Esophagus muscularis mucosa (tissue), 4 donors: Measurements from ENCODE around the gene CKS1B. TPM values are rescaled to one million over a fixed set of nuclear protein-coding genes. Genes with fewer than 3 reads are reported as not detected.

Source experiments
- DNase-seq: peaks from one replicate; pipeline ENCODE4 v3.0.0-alpha.2; 2017; ENCODE audit errors: extremely low spot score
- H3K27ac ChIP-seq, 4 donors: fragments of 200-600 bp; sonication (generic); replicated peaks in 1 of 4; 1 replicate in 3 of 4; 2 replicates in 1 of 4; pipeline ENCODE4 v1.5.1; 2016 to 2019; ENCODE audit warnings: mild to moderate bottlenecking in 1 of 4
- H3K27me3 ChIP-seq, 4 donors: fragments of 200-600 bp; sonication (generic); one replicate each; pipeline versions ENCODE4 v1.5.1 to v1.6.0; 2016 to 2019
- H3K36me3 ChIP-seq, 4 donors: fragments of 200-600 bp; sonication (generic); one replicate each; pipeline ENCODE4 v1.5.1; 2016 to 2019
- H3K4me1 ChIP-seq, 4 donors: fragments of 200-600 bp; sonication (generic); one replicate each; pipeline ENCODE4 v1.5.1; 2016 to 2019
- H3K4me3 ChIP-seq, 4 donors: fragments of 200-600 bp; sonication (generic); 1 replicate in 2 of 4; 2 replicates in 2 of 4; pipeline ENCODE4 v1.5.1; 2016 to 2019; ENCODE audit warnings: mild to moderate bottlenecking in 4 of 4, moderate library complexity in 1 of 4
- H3K9me3 ChIP-seq, 4 donors: fragments of 200-600 bp; sonication (generic); 1 replicate in 3 of 4; 2 replicates in 1 of 4; pipeline ENCODE4 v1.5.1; 2016 to 2019
- EP300 ChIP-seq: sonication (generic); formaldehyde crosslinking; IDR thresholded peaks from one replicate; pipeline ENCODE4 v1.6.1; 2017; ENCODE audit warnings: antibody characterized with exemption
- POLR2A ChIP-seq: fragments of 450-650 bp; IDR thresholded peaks from one replicate; pipeline ENCODE4 v1.6.1; 2017; ENCODE audit warnings: antibody characterized with exemption, moderate library complexity, mild to moderate bottlenecking, low read depth
- POLR2AphosphoS5 ChIP-seq, 2 donors: sonication (generic); formaldehyde crosslinking; IDR thresholded peaks; one replicate each; pipeline ENCODE4 v1.6.1; 2017; ENCODE audit warnings: antibody characterized with exemption in 2 of 2
- WGBS: methylation state at CpG from one replicate; pipeline ENCODE4 v1.1.5; 2018; 5-methylcytosine and 5-hydroxymethylcytosine counted together
- intact Hi-C: fragments of 100-400 bp; cut with DNase I; formaldehyde crosslinking; loops from one replicate; pipeline ENCODE4 v1.15.1; 2023
- total RNA-seq, 4 donors: library from RNA; depleted of rRNA; stranded (reverse); fragments of >200 nt; gene quantifications; one replicate each; pipeline versions ENCODE4 v1.1.0 to v1.2.1, GENCODE V29; 2016
- TF ChIP-seq, protein P1 (sequence below), 3 experiments: fragments of 200-600 bp in 2 of 3; fragments of 450-650 bp in 1 of 3; sonication (generic) in 2 of 3; IDR thresholded peaks; one replicate each; pipeline ENCODE4 v1.5.1; 2017 to 2019; ENCODE audit warnings: antibody characterized with exemption in 3 of 3, mild to moderate bottlenecking in 2 of 3, moderate library complexity in 1 of 3

CKS1B gene
- total RNA-seq, 4 donors from 2014 or later: 11.6 to 21.5 (median 18.8) TPM

GRCh38 chr1:155008015-155008941, 33.8 kb downstream of the CKS1B start:
- H3K27ac ChIP-seq: peak overlapping the region; percentile 68 to 99 (median 86)
- whole genome bisulfite sequencing: 73% methylated on average over 13 of the region's 16 CpGs
- intact Hi-C loops: no loop called here

DNA sequence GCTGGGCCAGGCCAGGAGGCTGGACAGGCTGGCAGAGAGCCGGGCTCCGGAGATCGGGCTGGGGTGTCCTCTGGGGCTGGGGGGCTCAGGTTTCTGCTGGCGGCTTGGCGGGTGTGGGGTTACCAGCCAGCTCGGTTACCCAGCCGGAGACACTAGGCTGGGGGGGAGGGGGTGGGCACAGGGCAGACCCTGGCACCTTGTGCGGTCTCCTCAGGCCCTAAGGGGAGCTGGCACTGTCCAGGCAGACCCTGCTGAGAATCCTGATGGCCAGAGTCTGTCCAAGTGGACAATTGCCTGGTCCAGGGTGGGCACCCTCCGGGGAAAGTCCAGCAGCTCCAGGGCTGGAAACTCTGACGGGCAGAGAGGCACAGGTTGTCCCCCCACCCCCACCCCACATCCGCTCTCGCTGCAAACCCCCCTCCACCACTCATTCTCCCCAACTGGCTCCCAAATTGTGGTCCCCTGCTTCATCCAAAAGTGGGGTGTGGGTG, 34.8 kb downstream of the CKS1B start:
- H3K27me3 ChIP-seq: no peaks in the 10 kb centered on the region
- H3K27ac ChIP-seq: peak overlapping the region; percentile 68 to 99 (median 86)
- 88% methylated on average over 6 of the region's 12 CpGs for WGBS
- H3K4me3 ChIP-seq: peak overlapping the region; percentile 18 to 32 (median 26)
- intact Hi-C loops: no loop called here
- peaks cover 0 to 18% (median 11%) of the 10 kb centered on the region in 4 donors for H3K36me3 ChIP-seq
- peaks cover 72 to 100% (median 90%) of the 10 kb centered on the region in 4 donors for H3K4me1 ChIP-seq
- DNase-seq: no peak
- H3K9me3 ChIP-seq: no peaks in the 10 kb centered on the region
- TF ChIP-seq, protein P1, sequence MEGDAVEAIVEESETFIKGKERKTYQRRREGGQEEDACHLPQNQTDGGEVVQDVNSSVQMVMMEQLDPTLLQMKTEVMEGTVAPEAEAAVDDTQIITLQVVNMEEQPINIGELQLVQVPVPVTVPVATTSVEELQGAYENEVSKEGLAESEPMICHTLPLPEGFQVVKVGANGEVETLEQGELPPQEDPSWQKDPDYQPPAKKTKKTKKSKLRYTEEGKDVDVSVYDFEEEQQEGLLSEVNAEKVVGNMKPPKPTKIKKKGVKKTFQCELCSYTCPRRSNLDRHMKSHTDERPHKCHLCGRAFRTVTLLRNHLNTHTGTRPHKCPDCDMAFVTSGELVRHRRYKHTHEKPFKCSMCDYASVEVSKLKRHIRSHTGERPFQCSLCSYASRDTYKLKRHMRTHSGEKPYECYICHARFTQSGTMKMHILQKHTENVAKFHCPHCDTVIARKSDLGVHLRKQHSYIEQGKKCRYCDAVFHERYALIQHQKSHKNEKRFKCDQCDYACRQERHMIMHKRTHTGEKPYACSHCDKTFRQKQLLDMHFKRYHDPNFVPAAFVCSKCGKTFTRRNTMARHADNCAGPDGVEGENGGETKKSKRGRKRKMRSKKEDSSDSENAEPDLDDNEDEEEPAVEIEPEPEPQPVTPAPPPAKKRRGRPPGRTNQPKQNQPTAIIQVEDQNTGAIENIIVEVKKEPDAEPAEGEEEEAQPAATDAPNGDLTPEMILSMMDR (IDR thresholded peaks at IDR 0.05): no peak
- TF ChIP-seq EP300 (no peak), POLR2A (no peak), POLR2AphosphoS5 (IDR thresholded peaks at IDR 0.05) (no peak)

More at GRCh38 chr1:155008015-155008941, 33.8 kb downstream of the CKS1B start:
- Histone ChIP-seq H3K4me3 (peak overlapping the region; percentile 18 to 32 (median 26)), H3K27me3 (no peaks in the 10 kb centered on the region), H3K4me1 (peaks cover 68 to 98% (median 89%) of the 10 kb centered on the region in 4 donors), H3K36me3 (peaks cover 0 to 14% (median 5%) of the 10 kb centered on the region in 4 donors), H3K9me3 (no peaks in the 10 kb centered on the region)
- TF ChIP-seq POLR2AphosphoS5 (IDR thresholded peaks at IDR 0.05) (no peak), EP300 (no peak), POLR2A (no peak)
- TF ChIP-seq, protein P1 (IDR thresholded peaks at IDR 0.05): no peak
- no peak for DNase-seq

DNA sequence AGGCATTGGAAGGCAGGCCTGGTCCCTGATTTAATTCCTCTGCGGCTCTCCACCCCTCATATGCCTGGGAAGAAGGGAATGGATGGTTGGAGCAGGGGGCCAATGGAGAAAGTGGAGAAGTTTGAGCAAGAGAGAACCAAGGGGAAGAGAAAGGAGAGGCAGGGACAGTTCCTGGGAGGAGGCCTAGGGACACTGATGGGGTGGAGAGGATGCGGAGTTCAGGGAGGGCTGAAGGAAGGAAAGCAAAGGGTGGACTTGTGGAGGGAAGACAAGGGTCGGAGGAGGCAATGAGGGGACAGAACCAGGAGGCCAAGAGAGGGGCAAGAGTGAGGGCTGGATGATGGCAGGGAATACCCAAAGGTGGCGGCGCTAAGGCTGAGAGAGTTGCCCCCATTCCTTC, 35.3 kb downstream of the CKS1B start:
- TF ChIP-seq, protein P1 (IDR thresholded peaks at IDR 0.05): no peak
- TF ChIP-seq POLR2A (no peak), EP300 (no peak), POLR2AphosphoS5 (IDR thresholded peaks at IDR 0.05) (no peak)
- Histone ChIP-seq H3K27me3 (no peaks in the 10 kb centered on the region), H3K27ac (peak overlapping the region in 3 of 4 donors; percentile 65 to 74 (median 68)), H3K36me3 (peaks cover 4 to 22% (median 16%) of the 10 kb centered on the region in 4 donors), H3K4me1 (peaks cover 68 to 98% (median 85%) of the 10 kb centered on the region in 4 donors), H3K4me3 (peak overlapping the region in 2 of 4 donors; percentile 18 to 32), H3K9me3 (no peaks in the 10 kb centered on the region)
- WGBS: 86% methylated on average over 5 of the region's 5 CpGs
- no peak for DNase-seq
- intact Hi-C loops: no loop called here

GRCh38 chr1:155010211-155010918, 35.9 kb downstream of the CKS1B start:
- DNase-seq: no peak
- Histone ChIP-seq H3K4me3 (peak overlapping the region in 1 of 4 donors; percentile 32), H3K27ac (peak overlapping the region; percentile 56 to 74 (median 62)), H3K4me1 (peaks cover 61 to 92% (median 79%) of the 10 kb centered on the region in 4 donors), H3K9me3 (no peaks in the 10 kb centered on the region), H3K36me3 (peaks cover 9 to 29% (median 22%) of the 10 kb centered on the region in 4 donors), H3K27me3 (no peaks in the 10 kb centered on the region)
- TF ChIP-seq, protein P1 (IDR thresholded peaks at IDR 0.05): no peak
- TF ChIP-seq POLR2A (no peak), EP300 (no peak), POLR2AphosphoS5 (IDR thresholded peaks at IDR 0.05) (no peak)
- intact Hi-C loops: no loop called here
- 49% methylated on average over 11 of the region's 11 CpGs for WGBS
